ENCODE measurements around the gene CXXC5.
"Not testable (repeated sequence)": the region's sequence is repeated elsewhere in the genome, so short reads cannot be mapped to it uniquely, and the experiment has no call there.

GRCh38 chr5:139727615-139728014 lies 79.5 kb downstream of the CXXC5 start:
- TF ChIP-seq POLR2A, CTCF (IDR thresholded peaks at IDR 0.05): not testable (repeated sequence)
